Measurements from ENCODE around the gene SNX24. TPM values are rescaled to one million over a fixed set of nuclear protein-coding genes. Genes with fewer than 3 reads are reported as not detected.

Gene SNX24
- total and polyA plus RNA-seq, 10 of the 15 experiments (the other 5 are each of a cell fraction or from before 2014, with no cell fraction given): 0.15 to 6.6 (median 4.1) TPM

DNA sequence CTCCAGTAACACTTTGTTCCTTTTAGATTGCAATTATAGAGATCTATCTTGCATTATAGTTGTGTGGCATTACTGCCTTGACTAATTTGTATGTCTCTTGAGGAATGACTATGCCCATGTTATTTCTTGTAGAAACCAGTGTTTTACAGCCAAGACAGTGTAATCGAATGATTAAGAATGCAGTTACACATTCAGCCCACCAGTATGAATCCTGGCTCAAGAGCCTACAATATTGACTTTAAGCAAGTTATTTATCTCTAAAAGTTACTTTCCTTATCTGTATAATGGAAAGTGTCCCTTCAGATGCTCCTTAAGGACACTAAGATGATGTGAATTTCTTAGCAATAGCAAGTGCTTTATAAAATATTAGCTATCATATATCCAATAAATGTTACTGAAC is 9.7 kb upstream of the SNX24 start:
- DNase-seq (ENCODE audit: low read depth, low spot score) (no peak), ATAC-seq (peak; percentile 33; the same call in 2 of the 3 replicates), FAIRE-seq (no peak)
- no peaks in the 10 kb centered on the region for H3K4me1 ChIP-seq (ENCODE audit: control insufficient read depth, insufficient read depth, low read length)
- H3K4me3 ChIP-seq: no peak overlapping the region
- SMC1A ChIA-PET (ENCODE audit: uncharacterized antibody, unreplicated experiment): no interaction called here
- H3K9ac ChIP-seq (ENCODE audit: control insufficient read depth, insufficient read depth, low read length): no peak overlapping the region
- no peaks in the 10 kb centered on the region for H4K20me1 ChIP-seq (ENCODE audit: control insufficient read depth, insufficient read depth)
- RAD21 ChIA-PET (ENCODE audit: unreplicated experiment): no interaction called here
- POLR2A ChIA-PET: no interaction called here
- no peaks in the 10 kb centered on the region for H3K27me3 ChIP-seq (replicated peaks in 1 of 2; ENCODE audit: control insufficient read depth in 2 of 2, insufficient read depth in 2 of 2, low read length in 1 of 2)
- H3K36me3 ChIP-seq (ENCODE audit: control insufficient read depth in 2 of 2, insufficient read depth in 2 of 2, low read length in 1 of 2): no peaks in the 10 kb centered on the region
- H2AFZ ChIP-seq (ENCODE audit: control insufficient read depth, low read depth, low read length): no peak overlapping the region
- intact Hi-C loops (cut with micrococcal nuclease; ENCODE audit: unreplicated experiment): no loop called here
- no peak overlapping the region for H3K4me2 ChIP-seq (ENCODE audit: control insufficient read depth, insufficient read depth)
- 35% methylated on average over 1 of the region's 1 CpG for WGBS (ENCODE audit: insufficient coverage, insufficient replicate concordance, low lambda C conversion rate, missing lambda C conversion rate)
- no TSS peak for BruUV-seq (replicated peaks)
- CTCF ChIA-PET: interaction anchor here (0.6 to 0.7 kb wide), 2 partner anchors 40 to 162 kb away, joined by 3 to 4 read pairs; no protein-coding TSS in a partner anchor
- no peaks in the 10 kb centered on the region for H3K9me3 ChIP-seq (replicated peaks; ENCODE audit: control insufficient read depth, insufficient read depth, low read length)
- H3K27ac ChIP-seq (ENCODE audit: control insufficient read depth, insufficient read depth): no peak overlapping the region
- in situ Hi-C loops (cut with MboI): no loop called here
- no peaks in the 10 kb centered on the region for H3K79me2 ChIP-seq (ENCODE audit: control insufficient read depth, insufficient read depth, low read length)
- no peak for TF ChIP-seq NRF1 (conservative IDR thresholded peaks at IDR 0.05; ENCODE audit: low read depth, low read length)
- no peak for TF ChIP-seq HCFC1 (IDR thresholded peaks at IDR 0.05; ENCODE audit: low read length)
- TF ChIP-seq RBBP5 (conservative IDR thresholded peaks at IDR 0.05): no peak
- TF ChIP-seq RAD21 (IDR thresholded peaks at IDR 0.05; ENCODE audit: insufficient read depth, low read depth, low read length): no peak
- TF ChIP-seq, protein P1, sequence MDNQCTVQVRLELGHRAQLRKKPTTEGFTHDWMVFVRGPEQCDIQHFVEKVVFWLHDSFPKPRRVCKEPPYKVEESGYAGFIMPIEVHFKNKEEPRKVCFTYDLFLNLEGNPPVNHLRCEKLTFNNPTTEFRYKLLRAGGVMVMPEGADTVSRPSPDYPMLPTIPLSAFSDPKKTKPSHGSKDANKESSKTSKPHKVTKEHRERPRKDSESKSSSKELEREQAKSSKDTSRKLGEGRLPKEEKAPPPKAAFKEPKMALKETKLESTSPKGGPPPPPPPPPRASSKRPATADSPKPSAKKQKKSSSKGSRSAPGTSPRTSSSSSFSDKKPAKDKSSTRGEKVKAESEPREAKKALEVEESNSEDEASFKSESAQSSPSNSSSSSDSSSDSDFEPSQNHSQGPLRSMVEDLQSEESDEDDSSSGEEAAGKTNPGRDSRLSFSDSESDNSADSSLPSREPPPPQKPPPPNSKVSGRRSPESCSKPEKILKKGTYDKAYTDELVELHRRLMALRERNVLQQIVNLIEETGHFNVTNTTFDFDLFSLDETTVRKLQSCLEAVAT (IDR thresholded peaks at IDR 0.05): no peak
- TF ChIP-seq ZBED1 (IDR thresholded peaks at IDR 0.05; ENCODE audit: borderline replicate concordance): no peak
- TF ChIP-seq NR2C2 (IDR thresholded peaks at IDR 0.05; ENCODE audit: borderline replicate concordance, control insufficient read depth, insufficient read length, low read depth): no peak
- no peak for TF ChIP-seq NR2F1 (conservative IDR thresholded peaks at IDR 0.05)
- TF ChIP-seq, protein P2, sequence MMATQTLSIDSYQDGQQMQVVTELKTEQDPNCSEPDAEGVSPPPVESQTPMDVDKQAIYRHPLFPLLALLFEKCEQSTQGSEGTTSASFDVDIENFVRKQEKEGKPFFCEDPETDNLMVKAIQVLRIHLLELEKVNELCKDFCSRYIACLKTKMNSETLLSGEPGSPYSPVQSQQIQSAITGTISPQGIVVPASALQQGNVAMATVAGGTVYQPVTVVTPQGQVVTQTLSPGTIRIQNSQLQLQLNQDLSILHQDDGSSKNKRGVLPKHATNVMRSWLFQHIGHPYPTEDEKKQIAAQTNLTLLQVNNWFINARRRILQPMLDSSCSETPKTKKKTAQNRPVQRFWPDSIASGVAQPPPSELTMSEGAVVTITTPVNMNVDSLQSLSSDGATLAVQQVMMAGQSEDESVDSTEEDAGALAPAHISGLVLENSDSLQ (IDR thresholded peaks at IDR 0.05): no peak
- TF ChIP-seq, protein P3, sequence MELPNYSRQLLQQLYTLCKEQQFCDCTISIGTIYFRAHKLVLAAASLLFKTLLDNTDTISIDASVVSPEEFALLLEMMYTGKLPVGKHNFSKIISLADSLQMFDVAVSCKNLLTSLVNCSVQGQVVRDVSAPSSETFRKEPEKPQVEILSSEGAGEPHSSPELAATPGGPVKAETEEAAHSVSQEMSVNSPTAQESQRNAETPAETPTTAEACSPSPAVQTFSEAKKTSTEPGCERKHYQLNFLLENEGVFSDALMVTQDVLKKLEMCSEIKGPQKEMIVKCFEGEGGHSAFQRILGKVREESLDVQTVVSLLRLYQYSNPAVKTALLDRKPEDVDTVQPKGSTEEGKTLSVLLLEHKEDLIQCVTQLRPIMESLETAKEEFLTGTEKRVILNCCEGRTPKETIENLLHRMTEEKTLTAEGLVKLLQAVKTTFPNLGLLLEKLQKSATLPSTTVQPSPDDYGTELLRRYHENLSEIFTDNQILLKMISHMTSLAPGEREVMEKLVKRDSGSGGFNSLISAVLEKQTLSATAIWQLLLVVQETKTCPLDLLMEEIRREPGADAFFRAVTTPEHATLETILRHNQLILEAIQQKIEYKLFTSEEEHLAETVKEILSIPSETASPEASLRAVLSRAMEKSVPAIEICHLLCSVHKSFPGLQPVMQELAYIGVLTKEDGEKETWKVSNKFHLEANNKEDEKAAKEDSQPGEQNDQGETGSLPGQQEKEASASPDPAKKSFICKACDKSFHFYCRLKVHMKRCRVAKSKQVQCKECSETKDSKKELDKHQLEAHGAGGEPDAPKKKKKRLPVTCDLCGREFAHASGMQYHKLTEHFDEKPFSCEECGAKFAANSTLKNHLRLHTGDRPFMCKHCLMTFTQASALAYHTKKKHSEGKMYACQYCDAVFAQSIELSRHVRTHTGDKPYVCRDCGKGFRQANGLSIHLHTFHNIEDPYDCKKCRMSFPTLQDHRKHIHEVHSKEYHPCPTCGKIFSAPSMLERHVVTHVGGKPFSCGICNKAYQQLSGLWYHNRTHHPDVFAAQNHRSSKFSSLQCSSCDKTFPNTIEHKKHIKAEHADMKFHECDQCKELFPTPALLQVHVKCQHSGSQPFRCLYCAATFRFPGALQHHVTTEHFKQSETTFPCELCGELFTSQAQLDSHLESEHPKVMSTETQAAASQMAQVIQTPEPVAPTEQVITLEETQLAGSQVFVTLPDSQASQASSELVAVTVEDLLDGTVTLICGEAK (IDR thresholded peaks at IDR 0.05; ENCODE audit: borderline replicate concordance): no peak
- TF ChIP-seq HDGF (IDR thresholded peaks at IDR 0.05): no peak
- no peak for TF ChIP-seq CBX3 (IDR thresholded peaks at IDR 0.05; ENCODE audit: borderline replicate concordance, low read depth)
- no peak for TF ChIP-seq BRCA1 (IDR thresholded peaks at IDR 0.05; ENCODE audit: low read depth, low read length)
- no peak for TF ChIP-seq POLR2AphosphoS2 (IDR thresholded peaks at IDR 0.05; ENCODE audit: low read depth, low read length)
- no peak for TF ChIP-seq SUPT20H (IDR thresholded peaks at IDR 0.05; ENCODE audit: borderline replicate concordance, control insufficient read depth, low read depth, low read length)
- TF ChIP-seq SIX5 (IDR thresholded peaks at IDR 0.05; ENCODE audit: low read depth, low read length, severe bottlenecking): no peak
- TF ChIP-seq, protein P4, sequence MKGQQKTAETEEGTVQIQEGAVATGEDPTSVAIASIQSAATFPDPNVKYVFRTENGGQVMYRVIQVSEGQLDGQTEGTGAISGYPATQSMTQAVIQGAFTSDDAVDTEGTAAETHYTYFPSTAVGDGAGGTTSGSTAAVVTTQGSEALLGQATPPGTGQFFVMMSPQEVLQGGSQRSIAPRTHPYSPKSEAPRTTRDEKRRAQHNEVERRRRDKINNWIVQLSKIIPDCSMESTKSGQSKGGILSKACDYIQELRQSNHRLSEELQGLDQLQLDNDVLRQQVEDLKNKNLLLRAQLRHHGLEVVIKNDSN (IDR thresholded peaks at IDR 0.05; ENCODE audit: borderline replicate concordance, extremely low read length, insufficient read depth, low read depth, low read length): no peak
- TF ChIP-seq, protein P5, sequence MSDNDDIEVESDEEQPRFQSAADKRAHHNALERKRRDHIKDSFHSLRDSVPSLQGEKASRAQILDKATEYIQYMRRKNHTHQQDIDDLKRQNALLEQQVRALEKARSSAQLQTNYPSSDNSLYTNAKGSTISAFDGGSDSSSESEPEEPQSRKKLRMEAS (IDR thresholded peaks at IDR 0.05; ENCODE audit: low read depth, low read length): no peak
